ENCODE results near the gene OR5K4. TPM values are rescaled to one million over a fixed set of nuclear protein-coding genes. Genes with fewer than 3 reads are reported as not detected.
"Not testable (repeated sequence)": the region's sequence is repeated elsewhere in the genome, so short reads cannot be mapped to it uniquely, and the experiment has no call there.

The OR5K4 gene
- total RNA-seq, 2 donors from 2014 or later = not detected

DNA sequence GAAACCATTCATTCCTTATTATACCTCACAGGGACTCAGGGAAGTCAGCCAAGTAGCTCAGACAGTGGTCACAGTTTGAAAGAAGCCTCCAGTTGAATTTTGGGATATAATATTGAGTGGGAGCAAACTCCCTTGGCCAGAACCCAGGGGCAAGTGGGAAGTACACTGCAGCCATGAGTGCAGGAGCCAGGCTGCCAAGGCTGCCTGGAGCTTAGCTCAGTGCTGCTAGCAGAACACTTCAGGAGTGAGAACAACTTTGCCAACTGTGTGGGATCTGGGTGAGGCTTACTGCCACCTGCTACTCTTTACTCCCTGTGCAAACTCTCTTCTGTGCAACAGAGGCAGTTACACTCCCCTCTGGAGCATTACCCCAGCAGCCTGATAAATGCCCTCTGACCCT, 41.4 kb downstream of the OR5K4 start:
- no peak for ATAC-seq
- peaks cover 3% of the 10 kb centered on the region for H3K9me3 Mint-ChIP-seq
- no peak for DNase-seq (ENCODE audit: low spot score)
- no peak overlapping the region for H3K27ac Mint-ChIP-seq
- H3K4me1 Mint-ChIP-seq (ENCODE audit: low read depth in 2 of 2) = peaks cover 0 to 2% of the 10 kb centered on the region in 2 donors
- no peak overlapping the region for H3K4me3 Mint-ChIP-seq
- peaks cover 0 to 7% of the 10 kb centered on the region in 2 donors for H3K27me3 Mint-ChIP-seq
- H3K36me3 Mint-ChIP-seq = peaks cover 8% of the 10 kb centered on the region

- H3K4me3 Mint-ChIP-seq; H3K9me3 Mint-ChIP-seq; DNase-seq (ENCODE audit: low spot score); H3K27me3 Mint-ChIP-seq; H3K4me1 Mint-ChIP-seq (ENCODE audit: low read depth in 2 of 2); H3K27ac Mint-ChIP-seq; ATAC-seq: not testable (repeated sequence)
- peaks cover 13% of the 10 kb centered on the region for H3K36me3 Mint-ChIP-seq
These were observed 42.8 kb downstream of the OR5K4 start for GRCh38 chr3:98396482-98396881.

- no peak for ATAC-seq
- peaks cover 2 to 7% of the 10 kb centered on the region in 2 donors for H3K4me1 Mint-ChIP-seq (ENCODE audit: low read depth in 2 of 2)
- peaks cover 15% of the 10 kb centered on the region for H3K9me3 Mint-ChIP-seq
- peaks cover 0 to 4% of the 10 kb centered on the region in 2 donors for H3K27me3 Mint-ChIP-seq
- no peak for DNase-seq (ENCODE audit: low spot score)
- H3K27ac Mint-ChIP-seq = no peak overlapping the region
- peaks cover 20% of the 10 kb centered on the region for H3K36me3 Mint-ChIP-seq
- H3K4me3 Mint-ChIP-seq = no peak overlapping the region
These were observed 44.9 kb downstream of the OR5K4 start for GRCh38 chr3:98398513-98398912.

DNA sequence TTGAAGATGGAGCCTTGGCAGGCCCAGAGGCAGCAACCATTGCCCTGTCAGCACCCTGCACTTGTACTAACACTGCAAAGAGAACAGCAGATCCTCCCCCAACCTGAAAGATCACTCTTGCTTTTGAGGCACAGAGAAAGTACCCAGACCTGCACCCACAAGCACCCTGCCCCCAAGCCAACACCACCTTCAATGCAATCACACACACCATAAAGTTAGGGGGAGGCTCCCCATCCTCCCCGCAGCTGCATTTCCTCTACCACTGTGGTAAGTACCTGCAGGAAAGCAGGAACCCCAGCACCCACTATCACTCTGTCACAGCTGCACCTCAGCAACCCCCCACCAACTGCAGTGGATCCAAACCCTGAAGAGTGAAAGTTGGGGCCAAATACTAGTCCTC, 48.9 kb downstream of the OR5K4 start:
- Mint-ChIP-seq H3K9me3 (peaks cover 34% of the 10 kb centered on the region), H3K4me3 (no peak overlapping the region), H3K27me3 (peaks cover 0 to 2% of the 10 kb centered on the region in 2 donors), H3K27ac (no peak overlapping the region), H3K36me3 (peaks cover 47% of the 10 kb centered on the region), H3K4me1 (ENCODE audit: low read depth in 2 of 2) (peaks cover 2 to 7% of the 10 kb centered on the region in 2 donors)
- DNase-seq (ENCODE audit: low spot score) = no peak
- ATAC-seq = no peak

DNA sequence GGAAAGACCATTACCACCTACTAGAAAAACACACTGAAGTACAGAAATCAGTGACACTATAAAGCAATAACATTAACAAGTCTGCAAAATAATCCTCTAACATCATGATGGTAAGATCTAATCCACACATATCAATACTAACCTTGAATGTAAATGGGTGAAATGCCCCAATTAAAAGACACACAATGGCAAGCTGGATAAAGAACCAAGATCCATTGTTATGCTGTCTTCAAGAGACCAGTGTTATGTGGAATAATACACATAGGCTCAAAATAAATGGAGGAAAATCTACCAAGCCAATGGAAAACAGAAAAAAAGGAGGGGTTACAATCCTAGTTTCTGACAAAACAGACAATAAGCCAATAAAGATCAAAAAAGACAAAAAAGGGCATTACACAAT, 50.4 kb downstream of the OR5K4 start:
- no peak for ATAC-seq
- Mint-ChIP-seq H3K36me3 (peaks cover 49% of the 10 kb centered on the region), H3K9me3 (peaks cover 38% of the 10 kb centered on the region)

More for the DNA sequence above, 50.4 kb downstream of the OR5K4 start:
- Mint-ChIP-seq H3K27me3 (peaks cover 0 to 2% of the 10 kb centered on the region in 2 donors), H3K4me3 (no peak overlapping the region), H3K4me1 (ENCODE audit: low read depth in 2 of 2) (peaks cover 2 to 7% of the 10 kb centered on the region in 2 donors), H3K27ac (no peak overlapping the region)
- DNase-seq (ENCODE audit: low spot score) = no peak

Other genes starting within 250 kb of the OR5K4 start
- not detected for gene OR5H1, start 223.1 kb upstream of the OR5K4 start, total RNA-seq
- under 1 TPM in 1 of 2 donors, not detected in 1; 0.07 TPM for gene OR5H14, start 206.4 kb upstream of the OR5K4 start, total RNA-seq
- gene OR5H15, start 187.2 kb upstream of the OR5K4 start, total RNA-seq = not detected
- gene OR5H6, start 89.6 kb upstream of the OR5K4 start, total RNA-seq = not detected
- not detected for gene OR5H2, start 71.3 kb upstream of the OR5K4 start, total RNA-seq
- not detected for gene OR5K3, start 36.8 kb downstream of the OR5K4 start, total RNA-seq
- gene OR5K1, start 109.3 kb downstream of the OR5K4 start, total RNA-seq = not detected
- gene OR5K2, start 143.8 kb downstream of the OR5K4 start, total RNA-seq = not detected
- gene CLDND1, start 169.0 kb downstream of the OR5K4 start, total RNA-seq = 100 to 1,000 TPM; 352 to 548 TPM
- gene GPR15, start 178.1 kb downstream of the OR5K4 start, total RNA-seq = 10 to 100 TPM in 1 of 2 donors, 1 to 10 TPM in 1; 1.4 to 13.2 TPM
- 10 to 100 TPM; 35.7 to 84.3 TPM for gene CPOX, start 239.8 kb downstream of the OR5K4 start, total RNA-seq

All from natural killer cell treated with Interleukin-12 subunit alpha and Interleukin-12 subunit beta and Interleukin-15 and Interleukin-18, amount 100 ng/mL, for 72 hours (primary cell).